Nephron (organoid): ENCODE measurements around the gene KANSL1.
A peak's percentile ranks its signal among the peaks of the same experiment; 100 is the strongest.

Experiments
- H3K27ac Mint-ChIP-seq, 3 experiments: 2 replicates each; pipeline ENCODE4 v1.8.0; 2020; ENCODE audit warnings: mixed read lengths in 3 of 3, mild to moderate bottlenecking in 2 of 3, moderate library complexity in 1 of 3
- H3K27me3 Mint-ChIP-seq: 2 replicates; pipeline ENCODE4 v1.8.0; 2021; ENCODE audit warnings: low read depth, mild to moderate bottlenecking, moderate library complexity, mixed read lengths
- H3K36me3 Mint-ChIP-seq: 2 replicates; pipeline ENCODE4 v1.8.0; 2020; ENCODE audit warnings: low read depth, mixed read lengths
- H3K4me1 Mint-ChIP-seq: 2 replicates; pipeline ENCODE4 v1.8.0; 2020; ENCODE audit warnings: mixed read lengths
- H3K4me3 Mint-ChIP-seq, 3 experiments: 2 replicates each; pipeline ENCODE4 v1.8.0; 2020; ENCODE audit warnings: mild to moderate bottlenecking in 3 of 3, mixed read lengths in 3 of 3, moderate library complexity in 2 of 3
- H3K9me3 Mint-ChIP-seq: 2 replicates; pipeline ENCODE4 v1.8.0; 2020; ENCODE audit warnings: mixed read lengths
- CTCF ChIP-seq, 3 experiments: fragments of 200-600 bp; sonication (generic); IDR thresholded peaks; one replicate each; pipeline ENCODE4 v1.5.0; 2021; ENCODE audit warnings: antibody characterized with exemption in 3 of 3; ENCODE audit not compliant: unreplicated experiment in 3 of 3

Gene KANSL1

GRCh38 chr17:46126840-46127239 is 66.4 kb downstream of the KANSL1 start:
- Mint-ChIP-seq H3K9me3 (no peaks in the 10 kb centered on the region), H3K4me1 (peaks cover 58% of the 10 kb centered on the region), H3K27ac (peak overlapping the region in 1 of 3 experiments; percentile 1), H3K27me3 (no peaks in the 10 kb centered on the region), H3K4me3 (no peak overlapping the region), H3K36me3 (peaks cover 6% of the 10 kb centered on the region)
- no peak for TF ChIP-seq CTCF (IDR thresholded peaks at IDR 0.05; ENCODE audit: unreplicated experiment in 3 of 3)

GRCh38 chr17:46125831-46126230 is 67.4 kb downstream of the KANSL1 start:
- H3K9me3 Mint-ChIP-seq, result no peaks in the 10 kb centered on the region
- H3K27me3 Mint-ChIP-seq, result no peaks in the 10 kb centered on the region
- H3K36me3 Mint-ChIP-seq, result peaks cover 6% of the 10 kb centered on the region
- no peak for TF ChIP-seq CTCF (IDR thresholded peaks at IDR 0.05; ENCODE audit: unreplicated experiment in 3 of 3)
- H3K4me1 Mint-ChIP-seq, result peaks cover 65% of the 10 kb centered on the region
- H3K4me3 Mint-ChIP-seq, result no peak overlapping the region
- H3K27ac Mint-ChIP-seq, result no peak overlapping the region

- Mint-ChIP-seq H3K4me1 (peaks cover 62% of the 10 kb centered on the region), H3K36me3 (peaks cover 6% of the 10 kb centered on the region)
Observed at GRCh38 chr17:46124695-46125592, 68.3 kb downstream of the KANSL1 start.

GRCh38 chr17:46123607-46124006 is 69.6 kb downstream of the KANSL1 start:
- no peaks in the 10 kb centered on the region for H3K9me3 Mint-ChIP-seq

More at GRCh38 chr17:46124695-46125592, 68.3 kb downstream of the KANSL1 start:
- Mint-ChIP-seq H3K27ac (no peak overlapping the region), H3K4me3 (no peak overlapping the region), H3K27me3 (no peaks in the 10 kb centered on the region), H3K9me3 (no peaks in the 10 kb centered on the region)
- no peak for TF ChIP-seq CTCF (IDR thresholded peaks at IDR 0.05; ENCODE audit: unreplicated experiment in 3 of 3)

GRCh38 chr17:46122486-46122871 is 70.8 kb downstream of the KANSL1 start:
- Mint-ChIP-seq H3K9me3 (no peaks in the 10 kb centered on the region), H3K36me3 (no peaks in the 10 kb centered on the region), H3K4me3 (no peak overlapping the region), H3K27me3 (no peaks in the 10 kb centered on the region), H3K4me1 (peaks cover 60% of the 10 kb centered on the region), H3K27ac (peak overlapping the region in 1 of 3 experiments; percentile 1)
- no peak for TF ChIP-seq CTCF (IDR thresholded peaks at IDR 0.05; ENCODE audit: unreplicated experiment in 3 of 3)

More at GRCh38 chr17:46123607-46124006, 69.6 kb downstream of the KANSL1 start:
- Mint-ChIP-seq H3K36me3 (peaks cover 6% of the 10 kb centered on the region), H3K27ac (no peak overlapping the region), H3K27me3 (no peaks in the 10 kb centered on the region), H3K4me1 (peaks cover 61% of the 10 kb centered on the region), H3K4me3 (no peak overlapping the region)
- no peak for TF ChIP-seq CTCF (IDR thresholded peaks at IDR 0.05; ENCODE audit: unreplicated experiment in 3 of 3)
